ENCODE results near the gene UGT1A9.

- TF ChIP-seq EZH2 (IDR thresholded peaks at IDR 0.05; ENCODE audit: insufficient read depth, poor library complexity, severe bottlenecking) (no peak), EZH2phosphoT487 (IDR thresholded peaks at IDR 0.05; ENCODE audit: insufficient read depth, low read depth) (no peak)
Measured at GRCh38 chr2:233807966-233808935, 136.6 kb downstream of the UGT1A9 start.
